ENCODE measurements around the gene DAPK1.

GRCh38 chr9:87601176-87601575, 103.5 kb downstream of the DAPK1 start:
- TF ChIP-seq CTCF (IDR thresholded peaks at IDR 0.05; ENCODE audit: poor library complexity, severe bottlenecking) = no peak
- TF ChIP-seq REST (IDR thresholded peaks at IDR 0.05; ENCODE audit: borderline replicate concordance) = no peak
- TF ChIP-seq EZH2 (IDR thresholded peaks at IDR 0.05; ENCODE audit: borderline replicate concordance, insufficient read depth, low read length, poor library complexity, severe bottlenecking) = no peak
- TF ChIP-seq SMC3 (conservative IDR thresholded peaks at IDR 0.05; ENCODE audit: poor library complexity) = no peak
- no peak for TF ChIP-seq RAD21 (conservative IDR thresholded peaks at IDR 0.05)
